GM18868 (cell line): ENCODE results near the gene CAMKK2.
"Not testable (repeated sequence)": the region's sequence is repeated elsewhere in the genome, so short reads cannot be mapped to it uniquely, and the experiment has no call there.

Source experiments
- ATAC-seq: cut with Tn5 transposase; IDR thresholded peaks from one replicate; pipeline ENCODE4 v1.9.1; 2021; ENCODE audit warnings: mild to moderate bottlenecking, moderate library complexity; ENCODE audit not compliant: unreplicated experiment

Gene CAMKK2

DNA sequence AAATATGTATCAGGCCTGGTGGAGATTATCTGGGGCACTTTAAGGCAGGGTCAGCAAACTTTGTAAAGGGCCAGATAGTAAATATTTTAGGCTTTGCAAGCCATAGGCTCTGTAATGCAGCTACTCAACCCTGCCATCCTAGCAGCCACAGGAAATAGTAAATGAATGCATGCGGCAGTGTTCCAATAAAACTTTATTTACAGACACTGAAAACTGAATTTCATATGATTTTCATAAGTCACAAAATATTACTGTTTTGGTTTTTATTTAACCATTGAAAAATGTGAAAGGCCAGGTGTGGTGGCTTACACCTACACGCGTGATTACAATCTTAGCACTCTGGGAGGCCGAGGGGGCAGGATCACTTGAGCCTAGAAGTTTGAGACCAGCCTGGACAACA lies 3.2 kb upstream of the CAMKK2 start:
- no peak for ATAC-seq

DNA sequence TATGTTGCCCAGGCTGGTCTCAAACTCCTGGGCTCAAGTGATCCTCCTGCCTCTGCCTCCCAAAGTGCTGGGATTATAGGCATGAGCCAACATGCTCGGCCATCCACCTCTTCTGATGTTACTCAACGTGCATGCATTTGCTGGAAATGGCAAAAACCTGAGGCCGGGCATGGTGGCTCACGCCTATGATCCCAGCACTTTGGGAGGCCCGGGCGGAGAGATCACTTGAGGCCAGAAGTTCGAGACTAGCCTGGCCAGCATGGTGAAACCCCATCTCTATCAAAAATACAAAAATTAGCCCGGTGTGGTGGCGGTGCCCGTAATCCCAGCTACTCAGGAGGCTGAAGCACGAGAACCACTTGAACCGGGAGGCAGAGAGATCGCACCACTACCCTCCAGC lies 1.9 kb upstream of the CAMKK2 start:
- ATAC-seq = not testable (repeated sequence)

DNA sequence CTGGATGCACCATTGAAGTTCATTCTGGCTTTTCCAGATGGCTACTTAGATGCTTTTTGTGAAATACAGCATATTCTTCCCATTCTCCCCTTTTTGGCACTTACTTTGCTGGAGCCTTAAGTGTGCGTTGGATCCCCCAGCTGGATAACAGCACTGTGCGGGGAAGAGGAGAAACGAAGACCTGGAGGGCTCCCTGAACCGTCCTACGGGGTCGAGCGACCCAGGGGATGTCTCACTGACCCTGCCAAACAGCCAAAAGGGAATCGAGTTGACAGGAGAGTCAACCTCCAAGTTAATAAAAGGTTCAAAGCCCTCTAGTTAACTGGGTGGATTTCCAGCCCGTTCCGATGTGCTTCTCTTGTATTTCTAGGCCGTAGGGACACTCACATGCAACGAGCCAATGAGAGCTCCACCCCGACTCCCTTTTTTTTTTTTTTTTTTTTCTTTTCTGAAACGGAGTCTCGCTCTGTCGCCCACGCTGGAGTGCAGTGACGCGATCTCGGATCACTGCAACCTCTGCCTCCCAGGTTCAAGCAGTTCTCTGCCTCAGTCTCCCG lies 1.0 kb upstream of the CAMKK2 start:
- no peak for ATAC-seq

DNA sequence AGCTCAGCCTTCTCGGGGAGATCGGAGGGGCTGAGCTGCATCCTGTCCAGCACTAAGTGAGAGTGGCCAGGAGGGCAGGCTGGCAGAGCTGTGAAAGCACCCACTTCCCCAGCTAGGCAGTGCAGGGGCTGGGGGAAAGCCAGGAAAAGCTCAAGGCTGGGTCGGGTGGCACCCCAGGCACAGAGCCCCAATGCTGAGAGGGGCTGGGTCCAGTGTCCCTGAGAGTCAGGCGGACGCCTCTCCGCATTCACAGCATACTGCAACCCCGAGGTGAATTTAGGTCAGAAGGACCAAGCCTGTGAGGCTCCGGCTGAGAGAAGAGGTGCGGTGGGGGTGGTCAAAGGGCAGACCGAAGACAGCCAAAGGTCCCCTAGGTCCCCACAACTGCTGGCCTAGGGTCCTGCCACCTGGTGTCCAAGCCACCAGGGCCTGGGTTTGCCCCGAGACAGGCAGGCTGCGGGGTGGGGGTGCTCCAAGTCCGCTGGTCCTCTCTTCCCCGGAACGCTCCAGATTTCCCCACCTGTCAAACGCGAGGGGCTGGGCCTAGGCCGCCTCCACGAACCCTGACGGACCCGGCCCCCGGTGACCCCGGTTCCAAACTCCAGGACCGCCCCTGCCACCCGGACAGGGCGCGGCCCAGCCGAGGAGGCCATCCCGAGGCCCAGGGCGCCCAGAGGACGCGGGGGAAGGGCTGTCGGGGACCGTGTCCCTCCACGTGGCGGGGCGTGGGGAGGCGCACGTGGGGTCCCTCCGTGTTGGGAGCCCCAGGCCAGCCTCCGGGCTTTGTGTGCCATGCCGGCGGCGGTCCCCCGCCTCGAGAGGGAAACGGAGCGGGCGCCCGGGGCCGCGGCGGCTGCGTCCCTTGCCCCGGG lies 527 bp downstream of the CAMKK2 start:
- ATAC-seq = peak; percentile 22

DNA sequence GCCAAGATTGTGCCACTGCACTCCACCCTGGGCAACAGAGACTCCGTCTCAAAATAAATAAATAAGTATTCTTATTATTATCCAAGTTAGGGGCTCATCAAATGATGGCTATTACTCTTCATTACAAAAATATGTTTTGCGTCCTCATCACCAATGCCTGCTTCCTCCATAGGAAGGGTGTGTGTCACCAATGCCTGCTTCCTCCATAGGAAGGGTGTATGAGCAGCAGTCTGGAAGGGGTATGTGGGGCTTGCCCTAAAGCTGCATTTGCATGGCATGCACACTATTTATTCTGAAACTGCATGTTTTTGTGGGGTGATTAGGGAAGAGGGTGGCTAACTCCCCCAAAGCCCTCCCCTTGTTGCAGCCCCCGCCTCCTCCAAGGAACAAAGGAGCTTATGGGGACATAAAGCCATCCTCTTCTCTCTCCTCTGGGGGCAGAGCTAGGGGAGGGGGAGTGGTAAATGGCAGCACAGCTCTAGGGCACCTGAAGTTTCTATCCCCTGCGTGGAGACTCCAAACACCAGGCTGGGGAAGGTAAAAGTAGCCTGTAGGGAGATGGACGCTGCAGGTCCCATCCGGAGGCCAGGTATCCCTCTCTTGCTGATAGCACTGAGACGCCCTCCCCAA lies 1.3 kb downstream of the CAMKK2 start:
- no peak for ATAC-seq

DNA sequence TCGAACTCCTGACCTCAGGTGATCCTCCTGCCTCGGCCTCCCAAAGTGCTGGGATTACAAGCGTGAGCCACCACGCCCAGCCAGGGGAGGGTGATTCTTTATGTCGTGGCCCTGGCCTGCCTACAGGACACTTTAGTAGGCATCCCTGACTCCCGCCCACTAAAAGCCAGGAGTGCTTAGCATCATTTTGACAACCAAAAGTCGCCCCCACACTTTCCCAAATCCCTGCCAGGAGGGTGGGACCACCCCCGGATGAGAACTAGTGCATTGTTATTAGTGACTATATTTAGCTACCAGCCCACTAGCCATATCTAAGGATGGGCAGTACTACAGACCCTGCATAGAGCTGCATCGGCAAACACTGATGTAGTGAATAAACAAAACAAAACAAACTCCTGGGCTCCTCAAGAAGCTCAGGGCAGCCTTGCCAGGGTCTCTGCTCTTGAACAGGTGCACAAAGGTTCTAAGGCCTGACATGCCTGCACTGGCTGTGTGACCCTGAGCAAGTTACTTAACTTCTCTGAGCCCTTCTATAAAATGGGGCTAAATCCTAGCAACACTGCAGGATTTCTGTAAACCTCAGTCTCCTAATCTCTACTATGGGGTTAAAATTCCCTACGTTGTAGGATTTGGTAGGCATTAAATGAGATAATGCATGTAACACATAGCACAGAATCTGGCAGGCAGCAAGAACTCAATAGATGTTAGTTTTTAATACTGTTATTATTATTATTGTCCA lies 2.2 kb downstream of the CAMKK2 start:
- no peak for ATAC-seq

DNA sequence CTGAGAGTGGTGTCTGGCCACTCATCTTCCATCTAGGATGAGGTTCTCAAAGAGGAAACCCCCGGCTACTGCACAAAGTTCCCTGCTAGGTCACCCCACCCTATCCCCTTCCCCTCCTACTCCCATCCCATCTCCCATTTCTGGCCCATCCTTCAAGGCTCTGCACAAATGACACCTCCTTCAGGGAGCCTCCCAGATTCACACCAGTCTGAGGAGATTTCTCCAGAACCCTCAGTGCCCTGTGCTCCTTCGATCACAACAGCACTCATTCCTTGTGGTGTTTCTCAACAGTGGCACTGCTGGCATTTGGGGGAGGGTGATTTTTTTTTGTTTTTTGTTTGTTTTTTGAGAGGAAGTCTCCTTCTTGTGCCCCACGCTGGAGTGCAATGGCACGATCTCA lies 2.9 kb downstream of the CAMKK2 start:
- ATAC-seq = no peak

DNA sequence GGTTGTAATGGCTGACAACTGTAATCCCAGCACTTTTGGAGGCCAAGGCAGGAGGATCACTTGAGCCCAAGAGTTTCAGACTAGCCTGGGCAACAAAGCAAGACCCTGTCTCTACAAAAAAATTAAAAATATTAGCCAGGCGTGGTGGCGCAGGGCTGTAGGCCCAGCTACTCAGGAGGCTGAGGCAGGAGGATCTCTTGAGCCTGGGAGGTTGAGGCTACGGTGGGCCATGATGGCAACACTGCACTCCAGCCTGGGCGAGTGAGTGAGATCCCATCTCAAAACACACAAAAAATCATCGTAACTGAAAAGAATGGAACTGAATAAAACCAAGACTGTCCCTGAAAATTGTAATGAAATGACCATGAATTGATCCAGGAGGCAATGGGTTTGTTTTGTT lies 6.1 kb downstream of the CAMKK2 start:
- no peak for ATAC-seq

DNA sequence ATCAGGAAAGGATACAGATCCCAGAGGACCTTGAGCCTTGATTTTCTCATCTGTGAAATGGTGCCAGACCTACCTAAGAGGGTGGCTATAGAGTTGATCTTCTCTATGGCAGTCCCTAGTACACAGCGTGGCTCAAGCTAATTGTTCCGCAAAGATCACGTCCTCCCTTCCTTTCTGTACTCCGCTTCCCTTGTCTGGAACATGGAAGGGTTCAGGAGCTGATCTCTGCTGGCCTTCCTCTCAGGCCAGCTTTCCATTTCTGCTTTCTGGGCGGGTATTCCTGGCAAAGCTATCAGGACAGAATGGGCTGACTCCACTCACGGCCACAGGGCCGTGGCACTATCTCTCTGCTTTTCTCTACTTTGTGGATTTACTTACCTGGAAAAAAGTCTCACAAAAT lies 6.5 kb downstream of the CAMKK2 start:
- no peak for ATAC-seq

DNA sequence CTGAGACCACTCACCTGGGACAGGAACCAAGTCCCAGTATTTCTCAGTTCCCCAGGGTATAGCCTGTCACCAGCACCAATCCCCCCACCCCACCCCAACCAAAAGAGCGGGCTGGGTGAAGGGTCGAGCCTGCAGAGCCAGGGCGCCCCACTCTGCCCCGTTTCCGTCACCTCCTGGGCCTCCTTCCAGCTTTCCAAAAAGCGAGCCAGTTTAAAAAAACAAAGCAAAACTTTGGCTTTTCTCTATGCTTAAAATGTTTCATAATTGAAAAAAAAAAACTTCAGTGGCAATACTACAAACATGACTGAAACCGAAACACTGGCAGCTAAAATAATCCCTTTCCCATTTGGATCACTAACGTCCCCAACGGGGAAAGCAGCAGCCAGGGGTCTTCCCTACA lies 7.5 kb downstream of the CAMKK2 start:
- ATAC-seq = no peak

DNA sequence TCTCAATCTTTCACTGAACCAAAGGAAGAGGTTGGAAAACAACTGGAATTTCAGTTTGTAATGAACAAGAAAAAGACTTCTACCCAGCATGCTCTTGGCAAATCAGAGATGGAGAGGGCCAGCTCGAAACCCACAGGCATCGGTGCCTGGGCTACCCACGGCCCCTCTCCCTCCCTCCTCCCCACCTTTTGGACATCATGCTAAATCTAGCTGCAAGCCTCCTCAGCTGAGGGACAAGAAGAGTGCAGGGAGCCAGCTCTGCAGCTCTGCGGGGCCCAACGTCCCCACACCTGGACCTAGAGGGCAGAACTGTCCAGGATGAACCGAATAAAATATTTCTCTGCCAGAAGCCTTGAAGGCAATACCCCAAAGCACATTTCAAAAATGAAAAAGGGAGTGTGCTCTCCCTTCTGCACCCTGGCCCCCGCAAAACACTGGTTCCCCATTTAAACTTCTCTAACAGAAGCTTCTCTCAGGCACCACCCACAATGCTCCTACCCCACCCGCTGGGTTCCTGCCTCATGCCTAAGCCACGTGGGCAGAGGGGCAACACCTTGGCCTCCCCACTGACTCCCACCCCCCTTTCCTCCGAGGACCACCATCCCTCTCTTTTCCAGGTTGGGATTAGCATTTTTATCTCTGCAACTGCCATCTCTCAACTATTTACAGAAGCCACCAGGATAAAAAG lies 8.2 kb downstream of the CAMKK2 start:
- peak; percentile 53 for ATAC-seq

DNA sequence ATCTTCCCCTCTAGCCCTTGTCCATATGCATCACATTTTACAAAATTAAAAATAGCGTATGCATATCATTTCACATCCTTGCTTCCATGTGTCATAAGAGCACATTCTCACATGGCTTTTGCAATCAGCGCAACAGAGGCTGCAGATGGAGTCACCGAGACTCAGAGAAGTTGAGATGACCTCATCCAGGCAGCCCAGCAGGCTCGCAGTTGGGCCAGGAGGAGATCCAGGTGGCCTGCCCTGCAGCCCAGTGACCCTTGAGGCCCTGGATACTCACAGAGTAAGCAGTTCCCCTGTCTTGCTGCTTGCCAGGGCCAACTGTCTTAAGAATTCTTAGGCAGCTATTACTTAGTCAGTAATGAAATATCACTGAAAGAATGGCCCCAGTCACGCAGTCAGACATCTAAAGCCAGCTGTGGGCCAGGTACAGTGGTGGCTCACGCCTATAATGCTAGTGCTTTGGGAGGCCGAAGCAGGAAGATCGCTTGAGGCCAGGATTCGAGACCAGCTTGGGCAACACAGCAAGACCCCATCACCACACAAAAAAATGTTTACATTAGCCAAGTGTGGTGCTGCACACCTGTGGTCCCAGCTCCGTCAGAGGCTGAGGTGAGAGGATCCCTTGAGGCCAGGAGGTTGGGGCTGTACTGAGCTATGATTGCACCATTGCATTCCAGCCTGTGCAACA lies 9.1 kb downstream of the CAMKK2 start:
- no peak for ATAC-seq

DNA sequence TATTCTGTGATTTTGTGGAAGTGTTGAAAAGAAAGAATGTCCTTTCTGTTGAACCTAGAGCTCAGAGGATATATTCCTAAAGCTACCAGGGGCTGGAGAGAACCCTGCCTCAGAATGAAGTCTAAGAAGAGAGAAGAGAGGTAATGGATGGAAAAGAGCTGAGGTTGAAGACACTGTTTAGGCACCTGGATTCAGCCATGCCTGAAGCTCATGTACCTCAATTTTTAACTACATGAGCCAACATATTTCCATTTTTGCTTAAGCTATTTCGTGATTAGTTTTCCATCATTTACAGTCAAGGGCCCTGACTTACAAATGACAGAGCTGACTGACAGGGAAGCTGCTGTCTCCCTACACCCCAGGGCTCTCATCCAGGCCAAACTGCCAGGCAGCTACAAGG lies 10.7 kb downstream of the CAMKK2 start:
- no peak for ATAC-seq

DNA sequence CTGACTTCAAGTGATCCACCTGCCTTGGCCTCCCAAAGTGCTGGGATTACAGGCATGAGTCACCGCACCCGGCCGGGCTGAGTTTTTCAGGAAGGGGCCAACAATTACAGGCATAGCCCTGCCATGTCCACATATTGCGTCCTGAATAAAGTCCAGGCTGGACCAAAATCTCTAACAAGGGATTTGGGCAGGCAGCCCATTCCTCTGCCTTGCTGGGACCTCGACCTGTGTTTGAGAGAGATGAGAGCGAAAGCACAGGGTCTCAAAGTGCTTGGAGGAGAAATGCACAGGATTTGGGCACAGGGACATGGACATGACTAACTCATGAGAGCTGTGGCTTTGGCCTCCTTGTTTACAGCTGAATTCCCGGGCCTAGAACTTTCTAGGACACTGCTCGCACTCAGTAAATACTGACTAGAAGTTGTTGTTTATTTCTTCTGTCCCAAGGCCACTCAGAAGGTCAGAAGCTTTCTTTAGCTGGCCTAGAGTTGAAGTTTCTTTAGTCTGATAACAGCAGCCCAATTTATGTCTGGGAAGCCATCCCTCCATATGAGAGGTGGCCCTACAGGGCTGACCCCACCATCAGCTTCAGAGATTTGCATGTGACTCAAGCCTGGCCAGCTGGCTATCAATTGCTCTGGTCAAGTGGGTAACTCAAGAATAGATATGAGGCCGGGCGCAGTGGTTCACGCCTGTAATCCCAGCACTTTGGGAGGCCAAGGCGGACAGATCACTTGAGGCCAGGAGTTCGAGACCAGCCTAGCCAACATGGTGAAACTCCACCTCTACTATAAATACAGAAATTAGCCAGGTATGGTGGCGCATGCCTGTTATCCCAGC lies 11.7 kb downstream of the CAMKK2 start:
- no peak for ATAC-seq

DNA sequence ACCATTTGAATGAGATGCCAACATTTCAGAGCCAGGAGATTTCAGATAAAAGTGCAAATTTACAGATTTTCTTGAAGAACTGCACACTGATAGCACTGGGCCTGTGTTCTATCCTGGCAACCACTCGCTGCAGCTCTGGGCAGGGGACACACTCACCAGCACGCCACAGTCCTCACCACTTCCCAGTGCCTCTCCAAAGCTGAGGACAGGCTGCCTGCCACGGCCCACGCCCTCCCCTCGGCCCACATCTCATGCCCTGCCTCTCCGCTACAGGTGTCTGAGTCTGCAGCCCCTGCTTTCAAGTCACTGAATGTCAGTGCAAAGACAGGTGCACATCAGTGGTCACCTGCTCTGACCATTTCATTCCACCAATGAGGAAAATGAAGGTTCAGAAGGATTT lies 12.7 kb downstream of the CAMKK2 start:
- ATAC-seq = no peak

DNA sequence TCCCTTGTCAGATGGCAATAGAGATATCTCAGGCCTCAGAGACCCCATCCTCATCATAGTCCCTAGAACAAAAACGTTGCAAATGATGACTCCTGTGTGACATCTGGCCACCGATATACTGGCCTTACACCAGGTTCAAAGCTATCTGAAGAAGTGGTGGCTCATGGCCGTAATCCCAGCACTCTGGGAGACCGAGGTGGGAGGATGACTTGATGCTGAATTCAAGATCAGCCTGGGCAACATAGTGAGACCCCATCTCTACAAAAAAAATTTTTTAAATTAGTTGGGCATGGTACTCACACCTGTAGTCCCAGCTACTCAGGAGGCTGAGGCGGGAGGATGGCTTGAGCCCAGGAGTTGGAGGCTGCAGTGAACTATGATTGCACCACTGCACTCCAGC lies 13.1 kb downstream of the CAMKK2 start:
- ATAC-seq = no peak

DNA sequence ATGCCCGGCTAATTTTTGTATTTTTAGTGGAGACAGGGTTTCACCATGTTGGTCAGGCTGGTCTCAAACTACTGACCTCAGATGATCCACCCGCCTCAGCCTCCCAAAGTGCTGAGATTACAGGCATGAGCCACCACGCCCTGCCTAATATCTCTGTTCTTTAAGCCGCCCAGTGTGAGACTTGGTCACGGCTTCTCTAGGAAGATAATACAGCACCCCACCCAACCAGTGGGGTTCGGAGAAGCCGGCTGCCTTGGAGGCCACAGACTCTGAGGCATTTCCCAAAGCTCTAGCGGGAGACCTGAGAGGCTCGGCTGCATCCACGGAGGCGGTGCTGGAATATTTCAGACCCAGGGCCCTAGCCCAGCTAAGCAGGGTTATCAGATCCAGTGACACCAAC lies 13.6 kb downstream of the CAMKK2 start:
- not testable (repeated sequence) for ATAC-seq

DNA sequence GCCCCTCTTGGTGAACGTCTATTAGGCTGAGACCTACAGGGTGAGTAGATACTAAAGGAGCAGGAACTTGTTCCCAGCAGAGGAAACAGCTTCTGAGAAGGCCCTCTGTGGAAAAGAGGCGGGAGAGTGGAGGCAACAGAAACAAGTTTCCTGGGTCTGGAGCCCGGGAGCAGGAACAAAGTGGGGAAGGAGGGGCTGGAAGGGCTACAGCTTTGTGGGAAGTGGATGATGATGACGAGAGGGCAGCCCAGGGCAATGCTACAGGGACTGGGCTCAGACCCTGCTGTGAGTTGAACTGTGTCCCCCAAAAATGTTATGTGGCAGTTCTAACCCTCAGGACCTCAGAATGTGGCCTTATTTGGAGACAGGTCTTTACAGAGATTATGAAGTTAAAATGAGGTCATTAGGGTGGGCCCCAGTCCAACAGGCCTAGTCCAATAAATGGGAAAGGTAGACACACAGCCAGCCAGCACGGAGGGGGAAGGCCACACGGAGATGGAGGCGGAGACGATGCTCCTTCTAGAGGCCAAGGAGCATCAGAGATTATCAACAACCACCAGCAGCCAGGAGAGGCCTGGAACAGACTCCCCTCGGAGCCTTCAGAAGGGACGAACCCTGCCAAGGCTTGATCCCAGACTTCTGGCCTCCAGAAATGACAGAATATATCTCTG lies 14.3 kb downstream of the CAMKK2 start:
- no peak for ATAC-seq

DNA sequence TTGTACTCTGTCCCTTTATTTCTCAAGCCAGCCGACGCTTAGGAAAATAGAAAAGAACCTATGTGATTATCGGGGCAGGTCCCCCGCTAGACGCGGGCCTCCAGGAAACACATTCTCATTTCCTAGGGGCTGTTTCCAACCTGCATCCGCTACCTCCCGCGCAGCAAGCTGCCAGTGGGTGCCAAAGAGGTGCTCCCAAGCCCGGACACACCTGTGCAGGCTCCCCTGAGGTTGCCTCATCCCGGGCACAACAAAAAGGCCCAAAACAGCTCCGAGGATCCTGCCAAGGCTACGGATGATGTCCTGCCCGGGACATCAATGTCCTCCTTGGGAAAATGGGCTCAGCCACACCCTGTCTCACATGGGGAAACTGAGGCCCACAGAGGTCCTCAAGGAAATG lies 15.4 kb downstream of the CAMKK2 start:
- not testable (repeated sequence) for ATAC-seq
